Measurements from ENCODE around the gene ADAM19. TPM values are rescaled to one million over a fixed set of nuclear protein-coding genes. Genes with fewer than 3 reads are reported as not detected.
"Not testable (repeated sequence)": the region's sequence is repeated elsewhere in the genome, so short reads cannot be mapped to it uniquely, and the experiment has no call there.

Gene ADAM19
- total RNA-seq, 1 donor = 11.2 TPM

DNA sequence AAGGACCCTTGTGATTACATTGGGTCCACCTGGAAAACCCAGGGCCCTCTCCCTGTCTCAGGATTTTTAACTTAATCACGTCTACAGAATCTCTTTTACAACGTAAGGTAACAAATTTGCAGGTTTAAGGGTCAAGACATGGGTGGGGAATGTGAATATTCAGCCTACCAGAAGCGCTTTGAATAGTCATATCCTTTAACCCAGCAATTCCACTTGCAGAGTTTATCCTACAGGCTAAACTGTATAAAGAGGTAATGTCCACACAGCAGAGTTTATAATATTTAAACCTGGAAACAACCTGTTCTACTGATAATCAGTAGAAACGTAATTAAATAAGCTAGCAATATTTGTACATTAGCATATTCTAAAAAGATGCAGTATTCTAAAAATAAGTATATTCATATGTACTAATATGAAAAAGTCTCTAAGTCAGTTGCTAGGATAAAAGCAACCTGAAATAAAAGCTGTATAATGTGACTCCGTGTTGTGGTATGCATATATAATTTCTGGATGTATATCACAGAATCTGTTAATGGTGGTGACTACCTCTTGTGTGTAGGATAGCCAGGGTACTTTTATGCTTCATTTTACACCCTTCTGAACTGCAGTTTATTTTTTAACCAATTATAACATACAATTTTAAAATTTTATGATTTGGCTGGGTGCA lies 129.7 kb downstream of the ADAM19 start:
- no peak for DNase-seq (ENCODE audit: low read depth)
- TF ChIP-seq, protein P1, sequence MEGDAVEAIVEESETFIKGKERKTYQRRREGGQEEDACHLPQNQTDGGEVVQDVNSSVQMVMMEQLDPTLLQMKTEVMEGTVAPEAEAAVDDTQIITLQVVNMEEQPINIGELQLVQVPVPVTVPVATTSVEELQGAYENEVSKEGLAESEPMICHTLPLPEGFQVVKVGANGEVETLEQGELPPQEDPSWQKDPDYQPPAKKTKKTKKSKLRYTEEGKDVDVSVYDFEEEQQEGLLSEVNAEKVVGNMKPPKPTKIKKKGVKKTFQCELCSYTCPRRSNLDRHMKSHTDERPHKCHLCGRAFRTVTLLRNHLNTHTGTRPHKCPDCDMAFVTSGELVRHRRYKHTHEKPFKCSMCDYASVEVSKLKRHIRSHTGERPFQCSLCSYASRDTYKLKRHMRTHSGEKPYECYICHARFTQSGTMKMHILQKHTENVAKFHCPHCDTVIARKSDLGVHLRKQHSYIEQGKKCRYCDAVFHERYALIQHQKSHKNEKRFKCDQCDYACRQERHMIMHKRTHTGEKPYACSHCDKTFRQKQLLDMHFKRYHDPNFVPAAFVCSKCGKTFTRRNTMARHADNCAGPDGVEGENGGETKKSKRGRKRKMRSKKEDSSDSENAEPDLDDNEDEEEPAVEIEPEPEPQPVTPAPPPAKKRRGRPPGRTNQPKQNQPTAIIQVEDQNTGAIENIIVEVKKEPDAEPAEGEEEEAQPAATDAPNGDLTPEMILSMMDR (IDR thresholded peaks at IDR 0.05; ENCODE audit: insufficient read depth, low read length) = no peak
- no peak overlapping the region for H3K4me3 ChIP-seq (ENCODE audit: low read depth, low read length)

DNA sequence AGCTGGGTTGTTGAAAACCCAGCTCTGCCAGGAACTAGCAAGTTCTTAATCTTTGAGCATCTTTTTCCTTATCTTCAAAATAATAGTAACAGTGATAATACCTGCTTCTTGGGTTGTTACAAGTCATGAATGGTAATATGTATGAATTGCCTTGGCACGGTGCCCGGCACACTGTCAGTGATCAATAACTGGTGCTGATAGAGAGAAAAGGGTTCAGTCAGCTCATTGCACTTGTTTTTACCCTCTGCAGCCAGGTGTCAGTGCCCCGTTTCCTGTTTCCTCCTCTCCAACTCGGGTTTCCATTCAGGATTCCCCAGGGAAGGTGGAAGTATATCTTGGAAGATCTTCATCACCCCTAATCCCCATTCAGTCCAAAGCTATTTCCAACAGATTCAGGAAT lies 131.4 kb downstream of the ADAM19 start:
- no peak for DNase-seq (ENCODE audit: low read depth)
- no peak overlapping the region for H3K4me3 ChIP-seq (ENCODE audit: low read depth, low read length)
- TF ChIP-seq, protein P1 (IDR thresholded peaks at IDR 0.05; ENCODE audit: insufficient read depth, low read length) = no peak

DNA sequence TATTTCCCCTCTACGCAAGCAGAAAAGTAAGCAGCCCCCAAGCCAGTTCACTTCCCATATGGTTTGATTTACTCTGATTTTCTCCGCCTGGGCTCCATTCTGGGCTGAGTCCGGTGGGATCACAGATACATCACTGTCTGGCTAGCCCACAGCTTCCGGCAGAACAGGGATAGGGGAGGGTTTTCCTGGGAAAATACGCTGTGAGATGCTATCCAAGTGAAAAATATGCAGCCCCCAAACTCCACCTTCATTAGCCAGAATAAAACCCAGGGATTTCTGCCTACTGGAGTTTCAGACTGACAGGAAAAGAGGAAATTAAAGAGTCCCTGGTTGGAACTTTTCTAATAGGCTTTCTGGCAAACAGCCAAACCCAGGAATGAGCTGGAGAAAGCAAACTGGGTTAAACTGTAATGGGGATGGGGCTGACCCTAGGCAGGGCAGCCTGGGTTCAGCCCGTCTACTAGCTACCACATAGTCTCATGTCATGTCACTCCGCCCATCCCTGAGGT lies 132.5 kb downstream of the ADAM19 start:
- no peak for DNase-seq (ENCODE audit: low read depth)
- H3K4me3 ChIP-seq (ENCODE audit: low read depth, low read length) = no peak overlapping the region
- TF ChIP-seq, protein P1 (IDR thresholded peaks at IDR 0.05; ENCODE audit: insufficient read depth, low read length) = no peak

GRCh38 chr5:157434096-157434495 lies 141.5 kb downstream of the ADAM19 start:
- no peak overlapping the region for H3K4me3 ChIP-seq (ENCODE audit: low read depth, low read length)
- TF ChIP-seq, protein P1 (IDR thresholded peaks at IDR 0.05; ENCODE audit: insufficient read depth, low read length) = no peak
- no peak for DNase-seq (ENCODE audit: low read depth)

DNA sequence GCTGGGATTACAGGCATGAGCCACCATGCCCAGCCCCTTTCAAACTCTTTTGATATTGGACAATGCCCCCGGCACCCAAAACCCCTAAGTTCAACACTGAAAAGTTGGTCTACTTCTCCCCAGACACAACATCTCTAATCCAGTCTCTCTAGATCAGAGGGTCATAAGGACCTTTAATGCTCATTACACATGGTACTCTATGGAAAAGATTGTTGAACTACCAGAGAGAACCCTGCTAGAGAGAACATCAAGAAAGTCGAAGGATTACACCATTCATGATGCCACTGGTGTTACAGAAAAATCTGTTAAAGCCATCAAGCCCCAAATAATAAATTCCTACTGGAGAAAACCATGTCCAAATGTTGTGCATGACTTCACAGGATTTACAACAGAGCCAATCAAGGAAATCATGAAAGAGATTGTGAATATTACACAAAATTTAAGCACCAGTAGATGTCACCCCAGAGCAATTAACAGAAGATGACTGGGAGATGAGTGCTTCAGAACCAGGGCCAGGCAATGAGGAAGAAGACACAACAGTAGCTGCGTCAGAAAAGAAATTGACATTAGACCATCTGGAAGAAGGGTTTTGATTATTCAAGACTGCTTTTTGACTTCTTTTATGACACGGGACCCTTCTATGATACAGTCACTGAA lies 143.9 kb downstream of the ADAM19 start:
- TF ChIP-seq, protein P1 (IDR thresholded peaks at IDR 0.05; ENCODE audit: insufficient read depth, low read length) = peak; percentile 48
- peak; percentile 75 for DNase-seq (ENCODE audit: low read depth)
- no peak overlapping the region for H3K4me3 ChIP-seq (ENCODE audit: low read depth, low read length)

DNA sequence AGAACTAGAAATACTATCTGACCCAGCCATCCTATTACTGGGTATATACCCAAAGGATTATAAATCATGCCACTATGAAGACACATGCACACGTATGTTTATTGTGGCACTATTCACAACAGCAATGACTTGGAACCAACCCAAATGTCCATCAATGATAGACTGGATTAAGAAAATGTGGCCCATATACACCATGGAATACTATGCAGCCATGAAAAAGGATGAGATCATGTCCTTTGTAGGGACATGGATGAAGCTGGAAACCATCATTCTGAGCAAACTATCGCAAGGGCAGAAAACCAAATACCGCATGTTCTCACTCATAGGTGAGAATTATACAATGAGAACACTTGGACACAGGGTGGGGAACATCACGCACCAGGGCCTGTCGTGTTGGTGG lies 145.7 kb downstream of the ADAM19 start:
- not testable (repeated sequence) for H3K4me3 ChIP-seq (ENCODE audit: low read depth, low read length); DNase-seq (ENCODE audit: low read depth)

Small RNA genes within 50 kb of the gene (small RNA-seq; reads per million reads assigned to genes)
- not detected for gene RNU6-390P

Other genes with a start within 250 kb of the ADAM19 start
- under 0.01 TPM in 1 of 2 replicates, not detected in the other for gene NIPAL4, start 115.6 kb downstream of the ADAM19 start, total RNA-seq (ENCODE audit: low replicate concordance)
- gene SOX30, start 76.7 kb upstream of the ADAM19 start, total RNA-seq (ENCODE audit: low replicate concordance) = 0.09 TPM in 1 of 2 replicates, not detected in the other
- not detected in 2 replicates for gene C5orf52, start 95.8 kb upstream of the ADAM19 start, total RNA-seq (ENCODE audit: low replicate concordance)
- 18.2 and 23.0 TPM in 2 replicates for gene THG1L, start 155.6 kb upstream of the ADAM19 start, total RNA-seq (ENCODE audit: low replicate concordance)
- 4.9 and 5.2 TPM in 2 replicates for gene LSM11, start 167.9 kb upstream of the ADAM19 start, total RNA-seq (ENCODE audit: low replicate concordance)